ENCODE results near the gene GFOD2. TPM values are rescaled to one million over a fixed set of nuclear protein-coding genes. Genes with fewer than 3 reads are reported as not detected.

Gene GFOD2
- total RNA-seq, 6 experiments from 2014 or later, result 19.7 to 39.7 (median 24.6) TPM

DNA sequence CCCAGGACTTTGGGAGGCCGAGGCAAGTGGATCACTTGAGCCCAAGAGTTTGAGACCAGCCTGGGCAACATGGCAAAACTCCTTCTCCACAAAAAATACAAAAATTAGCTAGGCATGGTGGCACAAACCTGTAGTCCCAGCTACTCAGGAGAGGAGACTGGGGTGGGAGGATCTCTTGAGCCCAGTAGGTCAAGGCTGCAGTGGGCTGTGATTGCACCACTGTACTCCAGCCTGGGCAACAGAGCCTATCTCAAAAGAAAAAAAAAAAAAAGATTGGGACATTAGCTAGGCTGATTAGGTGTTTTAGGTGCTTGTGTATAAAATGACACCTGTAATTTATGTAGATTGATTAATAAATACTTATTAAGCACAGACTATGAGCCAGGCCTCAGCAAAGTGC lies 10.1 kb downstream of the GFOD2 start:
- H3K27ac ChIP-seq, result peak overlapping the region in 1 of 3 donors; percentile 1
- TF ChIP-seq POLR2A (IDR thresholded peaks at IDR 0.05) (no peak), CTCF (IDR thresholded peaks at IDR 0.05) (no peak)
- H3K4me3 ChIP-seq, result no peak overlapping the region
- intact Hi-C loops (cut with DNase I), result no loop called here
- peaks cover 0 to 30% (median 9%) of the 10 kb centered on the region in 4 donors for H3K4me1 ChIP-seq
- H3K27me3 ChIP-seq, result no peaks in the 10 kb centered on the region
- 100% methylated on average over 1 of the region's 1 CpG for WGBS (ENCODE audit: insufficient coverage, low coverage, low lambda C conversion rate, missing lambda C conversion rate)
- H3K9me3 ChIP-seq, result no peaks in the 10 kb centered on the region
- peak in 1 of 3 donors; percentile 50 for DNase-seq
- peak in 3 of 4 donors; percentile 33 to 75 (median 61) for ATAC-seq
- no peaks in the 10 kb centered on the region for H3K36me3 ChIP-seq

- ATAC-seq (peak; percentile 56 to 73 (median 65)), DNase-seq (peak in 1 of 3 donors; percentile 12)
- intact Hi-C loops (cut with DNase I), result no loop called here
- Histone ChIP-seq H3K4me3 (no peak overlapping the region), H3K9me3 (no peaks in the 10 kb centered on the region), H3K36me3 (no peaks in the 10 kb centered on the region), H3K27ac (no peak overlapping the region), H3K27me3 (no peaks in the 10 kb centered on the region), H3K4me1 (peaks cover 0 to 23% (median 7%) of the 10 kb centered on the region in 4 donors)
- no peak for TF ChIP-seq POLR2A (IDR thresholded peaks at IDR 0.05)
- no peak for TF ChIP-seq CTCF (IDR thresholded peaks at IDR 0.05)
- 57% methylated on average over 2 of the region's 2 CpGs for WGBS (ENCODE audit: insufficient coverage, low coverage, low lambda C conversion rate, missing lambda C conversion rate)
These were observed 10.7 kb downstream of the GFOD2 start for GRCh38 chr16:67708368-67708771.

GRCh38 chr16:67707790-67708189 lies 11.3 kb downstream of the GFOD2 start:
- TF ChIP-seq CTCF (IDR thresholded peaks at IDR 0.05), result no peak
- no peaks in the 10 kb centered on the region for H3K27me3 ChIP-seq
- intact Hi-C loops (cut with DNase I), result no loop called here
- H3K27ac ChIP-seq, result no peak overlapping the region
- H3K9me3 ChIP-seq, result no peaks in the 10 kb centered on the region
- 97% methylated on average over 5 of the region's 5 CpGs for WGBS (ENCODE audit: insufficient coverage, low coverage, low lambda C conversion rate, missing lambda C conversion rate)
- ATAC-seq, result no peak
- no peak overlapping the region for H3K4me3 ChIP-seq
- no peaks in the 10 kb centered on the region for H3K36me3 ChIP-seq
- H3K4me1 ChIP-seq, result peaks cover 0 to 22% (median 7%) of the 10 kb centered on the region in 4 donors
- DNase-seq, result peak in 1 of 3 donors; percentile 2

GRCh38 chr16:67707210-67707609 lies 11.9 kb downstream of the GFOD2 start:
- peak in 1 of 3 donors; percentile 1 for DNase-seq
- no peak for TF ChIP-seq POLR2A (IDR thresholded peaks at IDR 0.05)
- TF ChIP-seq CTCF (IDR thresholded peaks at IDR 0.05), result no peak
- Histone ChIP-seq H3K27ac (no peak overlapping the region), H3K36me3 (no peaks in the 10 kb centered on the region), H3K27me3 (no peaks in the 10 kb centered on the region), H3K4me1 (peaks cover 0 to 22% (median 7%) of the 10 kb centered on the region in 4 donors), H3K4me3 (no peak overlapping the region), H3K9me3 (no peaks in the 10 kb centered on the region)
- no peak for ATAC-seq
- WGBS (ENCODE audit: insufficient coverage, low coverage, low lambda C conversion rate, missing lambda C conversion rate), result 94% methylated on average over 4 of the region's 4 CpGs
- intact Hi-C loops (cut with DNase I), result no loop called here

DNA sequence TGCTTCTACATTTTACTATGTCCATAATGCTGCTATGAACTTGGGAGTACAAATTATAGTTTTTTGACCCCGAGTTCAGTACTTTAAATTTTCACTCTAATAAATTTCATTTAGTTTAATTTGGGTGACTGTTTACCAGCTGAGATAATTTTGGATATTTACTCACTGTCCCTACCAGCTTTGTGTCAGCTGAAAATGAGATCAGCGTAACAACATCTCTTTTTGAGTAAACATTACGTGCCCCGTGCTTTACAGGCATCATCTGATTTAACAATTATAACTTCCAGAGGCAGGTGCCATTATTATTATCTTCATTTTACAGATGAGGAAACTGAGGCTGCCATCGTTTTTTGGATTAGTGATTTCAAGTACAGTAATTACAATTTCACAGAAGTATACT lies 15.0 kb downstream of the GFOD2 start:
- Histone ChIP-seq H3K27me3 (no peaks in the 10 kb centered on the region), H3K9me3 (no peaks in the 10 kb centered on the region), H3K27ac (peak overlapping the region in 1 of 3 donors; percentile 77), H3K4me1 (peaks cover 0 to 15% (median 2%) of the 10 kb centered on the region in 4 donors), H3K4me3 (no peak overlapping the region), H3K36me3 (no peaks in the 10 kb centered on the region)
- intact Hi-C loops (cut with DNase I), result no loop called here
- DNase-seq, result no peak
- peak in 1 of 4 donors; percentile 74 for ATAC-seq
- 54% methylated on average over 5 of the region's 5 CpGs for WGBS (ENCODE audit: insufficient coverage, low coverage, low lambda C conversion rate, missing lambda C conversion rate)
- TF ChIP-seq POLR2A (IDR thresholded peaks at IDR 0.05) (no peak), CTCF (IDR thresholded peaks at IDR 0.05) (no peak)
